ENCODE results near the gene TBC1D3H.
"Not testable (repeated sequence)": the region's sequence is repeated elsewhere in the genome, so short reads cannot be mapped to it uniquely, and the experiment has no call there.

Gene TBC1D3H

GRCh38 chr17:36388385-36389245 is at the start of gene TBC1D3H:
TBC1D3H (minus strand) TSS chr17:36388435; CDS start chr17:36386895, 1,540 bp downstream.
- in situ Hi-C loops (cut with HindIII; ENCODE audit: low sequenced_read_pairs), result not testable (repeated sequence)

GRCh38 chr17:36428891-36429290 is 40.7 kb upstream of the TBC1D3H start:
- in situ Hi-C loops (cut with HindIII; ENCODE audit: low sequenced_read_pairs), result not testable (repeated sequence)

- in situ Hi-C loops (cut with HindIII; ENCODE audit: low sequenced_read_pairs), result not testable (repeated sequence)
These were observed 27.1 kb upstream of the TBC1D3H start for GRCh38 chr17:36415180-36415941.

GRCh38 chr17:36390943-36391645 is 2.9 kb upstream of the TBC1D3H start:
- in situ Hi-C loops (cut with HindIII; ENCODE audit: low sequenced_read_pairs), result not testable (repeated sequence)

GRCh38 chr17:36375938-36376337 is 12.3 kb downstream of the TBC1D3H start:
- in situ Hi-C loops (cut with HindIII; ENCODE audit: low sequenced_read_pairs), result not testable (repeated sequence)

- in situ Hi-C loops (cut with HindIII; ENCODE audit: low sequenced_read_pairs), result not testable (repeated sequence)
These were observed 25.7 kb downstream of the TBC1D3H start for GRCh38 chr17:36362496-36362895.
